Activated CD4-positive, alpha-beta memory T cell treated with anti-CD3 and anti-CD28 coated beads for 36 hours (primary cell): ENCODE results near the gene PPFIBP1. TPM values are rescaled to one million over a fixed set of nuclear protein-coding genes. Genes with fewer than 3 reads are reported as not detected.
A peak's percentile ranks its signal among the peaks of the same experiment; 100 is the strongest.

Source experiments
- CTCF ChIA-PET: fragments of 350-600 bp; sonication (Branson Sonifier 250); formaldehyde crosslinking; loops from one replicate; lab custom pipeline; 2021; ENCODE audit warnings: antibody characterized with exemption, inconsistent platforms; lab: Charles Lee
- POLR2A ChIA-PET: fragments of 350-600 bp; sonication (Branson Sonifier 250); formaldehyde crosslinking; loops from one replicate; lab custom pipeline; 2021; ENCODE audit warnings: antibody characterized with exemption; lab: Charles Lee
- DNase-seq: peaks from one replicate; pipeline ENCODE4 v3.0.0-alpha.2; 2020
- H3K27ac Mint-ChIP-seq: one replicate; pipeline ENCODE4 v1.8.0; 2021; ENCODE audit warnings: mixed read lengths
- H3K27me3 Mint-ChIP-seq: one replicate; pipeline ENCODE4 v1.8.0; 2021; ENCODE audit warnings: mixed read lengths
- H3K36me3 Mint-ChIP-seq: one replicate; pipeline ENCODE4 v1.8.0; 2021; ENCODE audit warnings: mixed read lengths
- H3K4me1 Mint-ChIP-seq: one replicate; pipeline ENCODE4 v1.8.0; 2021; ENCODE audit warnings: low read depth, mixed read lengths
- H3K4me3 Mint-ChIP-seq: one replicate; pipeline ENCODE4 v1.8.0; 2021; ENCODE audit warnings: mild to moderate bottlenecking, mixed read lengths
- H3K9me3 Mint-ChIP-seq: one replicate; pipeline ENCODE4 v1.8.0; 2021; ENCODE audit warnings: mixed read lengths
- intact Hi-C: fragments of 100-400 bp; cut with micrococcal nuclease; formaldehyde crosslinking; loops from one replicate; pipeline ENCODE4 v1.15.1; 2023
- total RNA-seq, 2 experiments: library from RNA; stranded (reverse); gene quantifications; one replicate each; pipeline ENCODE4 v1.2.3, GENCODE V29; 2021

Gene PPFIBP1
- 10 to 100 TPM; 14.1 to 14.9 TPM for total RNA-seq

GRCh38 chr12:27523642-27524493, at the start of gene PPFIBP1:
PPFIBP1 (plus strand) TSS chr12:27524206; CDS start chr12:27633397, 109,191 bp downstream.
- Mint-ChIP-seq H3K4me1 (peaks cover 18% of the 10 kb centered on the region), H3K27me3 (peaks cover 8% of the 10 kb centered on the region)

DNA sequence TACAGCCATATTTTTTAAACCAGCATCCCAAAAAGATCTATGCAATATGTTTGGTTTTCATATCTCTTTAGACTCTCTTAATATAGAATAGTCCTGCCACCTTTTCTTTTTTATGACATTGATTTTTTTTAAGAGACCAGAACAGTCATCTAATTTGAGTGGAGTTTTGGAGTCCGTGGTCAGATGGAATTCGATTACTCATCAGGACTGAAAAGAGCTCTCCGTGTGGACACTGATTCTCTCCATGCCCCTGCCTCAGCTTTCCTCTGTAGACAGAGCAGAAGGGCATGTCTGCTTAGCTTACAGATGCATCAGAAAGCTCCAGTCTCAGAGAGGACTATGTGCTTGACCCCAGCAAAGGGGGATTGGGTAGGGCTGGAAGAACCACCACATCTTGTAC, 49.7 kb upstream of the PPFIBP1 start:
- ChIA-PET CTCF (no interaction called here), POLR2A (no interaction called here)
- Mint-ChIP-seq H3K4me1 (peaks cover 3% of the 10 kb centered on the region), H3K9me3 (peaks cover 31% of the 10 kb centered on the region), H3K27me3 (no peaks in the 10 kb centered on the region), H3K36me3 (peaks cover 4% of the 10 kb centered on the region), H3K27ac (no peak overlapping the region), H3K4me3 (no peak overlapping the region)
- DNase-seq, result no peak
- intact Hi-C loops, result no loop called here

More at GRCh38 chr12:27523642-27524493, at the start of gene PPFIBP1:
- Mint-ChIP-seq H3K4me3 (peak within 1 kb of the TSS; percentile 93), H3K27ac (peak within 1 kb of the TSS; percentile 79), H3K9me3 (no peaks in the 10 kb centered on the region), H3K36me3 (no peaks in the 10 kb centered on the region)
- ChIA-PET POLR2A (interaction anchor here (0.8 to 1.3 kb wide), 5 partner anchors 8 to 55 kb away, joined by 3 to 4 read pairs (median 3); no protein-coding TSS in a partner anchor), CTCF (interaction anchor here (0.5 to 2.6 kb wide), 6 partner anchors 63 to 321 kb away, joined by 3 to 16 read pairs (median 4); no protein-coding TSS in a partner anchor)
- DNase-seq, result peak; percentile 99
- intact Hi-C loops, result loop anchor here (1.0 to 10.0 kb wide), 7 partner anchors 10 to 499 kb away; partner anchors contain the start of genes BMAL2, MED21 and MRPS35

DNA sequence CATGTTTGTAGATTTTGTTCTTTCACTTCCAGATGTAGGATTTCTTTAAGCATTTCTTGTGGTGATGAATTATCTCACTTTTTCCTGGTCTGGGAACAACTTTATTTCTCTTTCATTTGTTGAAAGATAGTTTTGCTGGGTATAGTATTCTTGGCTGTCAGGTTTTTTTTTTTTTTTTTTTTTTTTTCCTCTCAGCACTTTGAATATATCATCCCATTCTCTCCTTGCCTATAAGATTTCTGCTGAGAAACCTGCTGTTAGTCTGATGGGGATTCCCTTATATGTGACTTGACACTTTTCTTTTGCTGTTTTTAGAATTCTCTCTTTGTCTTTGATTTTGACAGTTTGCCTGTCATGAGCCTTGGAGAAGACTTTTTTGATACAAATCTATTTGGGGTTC, 47.0 kb upstream of the PPFIBP1 start:
- ChIA-PET CTCF (no interaction called here), POLR2A (no interaction called here)
- Mint-ChIP-seq H3K27ac (no peak overlapping the region), H3K4me1 (peaks cover 3% of the 10 kb centered on the region), H3K27me3 (no peaks in the 10 kb centered on the region), H3K36me3 (peaks cover 4% of the 10 kb centered on the region), H3K4me3 (no peak overlapping the region), H3K9me3 (peaks cover 33% of the 10 kb centered on the region)
- DNase-seq, result no peak
- intact Hi-C loops, result no loop called here

GRCh38 chr12:27478949-27479348, 45.1 kb upstream of the PPFIBP1 start:
- H3K27ac Mint-ChIP-seq, result no peak overlapping the region
- no peaks in the 10 kb centered on the region for H3K27me3 Mint-ChIP-seq
- peaks cover 33% of the 10 kb centered on the region for H3K9me3 Mint-ChIP-seq
- no peaks in the 10 kb centered on the region for H3K4me1 Mint-ChIP-seq
- intact Hi-C loops, result no loop called here
- no peak overlapping the region for H3K4me3 Mint-ChIP-seq
- peaks cover 4% of the 10 kb centered on the region for H3K36me3 Mint-ChIP-seq
- ChIA-PET POLR2A (no interaction called here), CTCF (no interaction called here)
- no peak for DNase-seq

GRCh38 chr12:27480016-27480415, 44.0 kb upstream of the PPFIBP1 start:
- Mint-ChIP-seq H3K4me3 (no peak overlapping the region), H3K27me3 (no peaks in the 10 kb centered on the region), H3K4me1 (no peaks in the 10 kb centered on the region), H3K27ac (no peak overlapping the region), H3K9me3 (peaks cover 33% of the 10 kb centered on the region), H3K36me3 (peaks cover 4% of the 10 kb centered on the region)
- intact Hi-C loops, result no loop called here
- ChIA-PET POLR2A (no interaction called here), CTCF (no interaction called here)
- DNase-seq, result no peak

DNA sequence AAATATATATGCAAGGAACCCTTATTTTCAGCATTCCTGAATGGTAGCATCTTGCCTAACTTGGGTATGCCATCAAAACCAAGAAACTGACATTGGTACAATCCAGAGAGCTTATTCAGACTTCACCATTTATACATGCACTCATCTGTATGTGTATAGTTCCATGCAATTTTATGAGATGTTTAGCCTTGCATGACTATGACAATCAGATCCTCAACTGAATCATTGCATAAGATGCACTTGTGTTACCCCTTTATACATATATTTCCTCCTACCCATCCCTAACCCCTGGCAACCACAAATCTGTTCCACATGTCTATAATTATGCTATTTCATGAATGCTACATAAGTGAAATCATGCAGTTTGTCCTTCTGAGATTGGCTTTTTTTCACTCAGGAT, 37.0 kb upstream of the PPFIBP1 start:
- no peak for DNase-seq
- peaks cover 7% of the 10 kb centered on the region for H3K27me3 Mint-ChIP-seq
- no peak overlapping the region for H3K27ac Mint-ChIP-seq
- no peaks in the 10 kb centered on the region for H3K36me3 Mint-ChIP-seq
- ChIA-PET POLR2A (no interaction called here), CTCF (no interaction called here)
- no peaks in the 10 kb centered on the region for H3K4me1 Mint-ChIP-seq
- no peaks in the 10 kb centered on the region for H3K9me3 Mint-ChIP-seq
- H3K4me3 Mint-ChIP-seq, result no peak overlapping the region
- intact Hi-C loops, result no loop called here

GRCh38 chr12:27488479-27488878, 35.5 kb upstream of the PPFIBP1 start:
- no peak overlapping the region for H3K4me3 Mint-ChIP-seq
- no peak overlapping the region for H3K27ac Mint-ChIP-seq
- POLR2A ChIA-PET, result no interaction called here
- H3K36me3 Mint-ChIP-seq, result no peaks in the 10 kb centered on the region
- peaks cover 14% of the 10 kb centered on the region for H3K27me3 Mint-ChIP-seq
- H3K9me3 Mint-ChIP-seq, result no peaks in the 10 kb centered on the region
- no peaks in the 10 kb centered on the region for H3K4me1 Mint-ChIP-seq
- no peak for DNase-seq
- intact Hi-C loops, result no loop called here
- CTCF ChIA-PET, result interaction anchor here (0.7 kb wide), 1 partner anchor 1944 kb away, joined by 3 read pairs; no protein-coding TSS in a partner anchor

- Mint-ChIP-seq H3K4me1 (no peaks in the 10 kb centered on the region), H3K27ac (no peak overlapping the region), H3K9me3 (no peaks in the 10 kb centered on the region), H3K27me3 (peaks cover 18% of the 10 kb centered on the region), H3K4me3 (no peak overlapping the region), H3K36me3 (no peaks in the 10 kb centered on the region)
- intact Hi-C loops, result no loop called here
- ChIA-PET POLR2A (no interaction called here), CTCF (interaction anchor here (0.8 kb wide), 1 partner anchor 107 kb away, joined by 3 read pairs; no protein-coding TSS in a partner anchor)
- DNase-seq, result no peak
Observed at GRCh38 chr12:27491226-27491625, 32.8 kb upstream of the PPFIBP1 start.

- POLR2A ChIA-PET, result no interaction called here
- CTCF ChIA-PET, result no interaction called here
- Mint-ChIP-seq H3K27ac (no peak overlapping the region), H3K36me3 (no peaks in the 10 kb centered on the region), H3K27me3 (peaks cover 30% of the 10 kb centered on the region), H3K4me3 (no peak overlapping the region), H3K4me1 (peaks cover 8% of the 10 kb centered on the region), H3K9me3 (no peaks in the 10 kb centered on the region)
- DNase-seq, result no peak
- intact Hi-C loops, result no loop called here
Observed at GRCh38 chr12:27493260-27493940, 30.6 kb upstream of the PPFIBP1 start.

GRCh38 chr12:27497446-27497845, 26.6 kb upstream of the PPFIBP1 start:
- Mint-ChIP-seq H3K4me3 (no peak overlapping the region), H3K27me3 (peaks cover 36% of the 10 kb centered on the region), H3K9me3 (no peaks in the 10 kb centered on the region), H3K27ac (no peak overlapping the region), H3K36me3 (no peaks in the 10 kb centered on the region), H3K4me1 (peaks cover 22% of the 10 kb centered on the region)
- no peak for DNase-seq
- ChIA-PET CTCF (no interaction called here), POLR2A (no interaction called here)
- intact Hi-C loops, result no loop called here

DNA sequence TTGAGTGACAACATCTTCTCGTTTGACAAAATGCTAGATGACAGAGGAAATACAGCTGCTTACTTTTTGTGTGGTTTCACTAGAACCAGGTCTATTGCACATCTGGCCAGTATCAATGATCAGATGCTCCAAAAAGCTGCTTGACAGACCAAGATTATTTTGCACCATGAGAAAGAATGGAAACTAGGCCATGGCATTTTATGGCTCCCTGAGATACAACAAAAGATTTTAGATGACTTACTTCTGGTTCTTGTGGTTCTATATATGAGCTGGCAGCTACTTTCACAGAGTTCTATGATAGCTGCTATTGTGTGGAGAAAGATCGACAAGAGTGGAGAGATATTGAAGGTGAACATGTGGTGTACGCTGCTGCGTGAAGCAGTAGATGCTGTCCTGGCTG, 25.9 kb upstream of the PPFIBP1 start:
- Mint-ChIP-seq H3K9me3 (no peaks in the 10 kb centered on the region), H3K27me3 (peaks cover 31% of the 10 kb centered on the region), H3K36me3 (no peaks in the 10 kb centered on the region), H3K4me3 (no peak overlapping the region), H3K27ac (no peak overlapping the region), H3K4me1 (peaks cover 23% of the 10 kb centered on the region)
- no peak for DNase-seq
- CTCF ChIA-PET, result no interaction called here
- POLR2A ChIA-PET, result no interaction called here
- intact Hi-C loops, result loop anchor here (1.0 kb wide), 4 partner anchors 26 to 324 kb away; partner anchors contain the start of gene PPFIBP1

GRCh38 chr12:27498761-27499160, 25.2 kb upstream of the PPFIBP1 start:
- intact Hi-C loops, result loop anchor here (1.0 kb wide), 4 partner anchors 26 to 324 kb away; partner anchors contain the start of gene PPFIBP1
- Mint-ChIP-seq H3K4me1 (peaks cover 23% of the 10 kb centered on the region), H3K27ac (no peak overlapping the region), H3K27me3 (peaks cover 31% of the 10 kb centered on the region), H3K9me3 (no peaks in the 10 kb centered on the region), H3K4me3 (no peak overlapping the region), H3K36me3 (no peaks in the 10 kb centered on the region)
- POLR2A ChIA-PET, result no interaction called here
- CTCF ChIA-PET, result no interaction called here
- DNase-seq, result no peak
